Prostate gland (tissue), 2 donors: ENCODE data around the gene MCRIP2.

Experiments
- CTCF ChIP-seq, 4 experiments: fragments of 200-600 bp in 2 of 4; fragments of 450-650 bp in 2 of 4; sonication (generic) in 2 of 4; IDR thresholded peaks; 1 replicate in 3 of 4; 2 replicates in 1 of 4; pipeline ENCODE4 v1.5.1; 2016 to 2019; ENCODE audit warnings: antibody characterized with exemption in 4 of 4, mild to moderate bottlenecking in 2 of 4, moderate library complexity in 2 of 4
- POLR2A ChIP-seq: fragments of 450-650 bp; IDR thresholded peaks from one replicate; pipeline ENCODE4 v1.6.1; 2016; ENCODE audit warnings: antibody characterized with exemption, mild to moderate bottlenecking
- POLR2AphosphoS5 ChIP-seq: sonication (generic); formaldehyde crosslinking; IDR thresholded peaks from one replicate; pipeline ENCODE4 v1.6.1; 2017; ENCODE audit warnings: antibody characterized with exemption

- no peak for TF ChIP-seq CTCF (IDR thresholded peaks at IDR 0.05)
- TF ChIP-seq POLR2A, result no peak
- no peak for TF ChIP-seq POLR2AphosphoS5
Observed at GRCh38 chr16:677316-678190, 35.9 kb downstream of the MCRIP2 start.
